Left hindlimb (tissue), 1 donor: Measurements from ENCODE around the gene NCOA6.
A peak's percentile ranks its signal among the peaks of the same experiment; 100 is the strongest.

Experiments used
- DNase-seq: peaks from one replicate; pipeline ENCODE4 v3.0.0-alpha.2; 2018

The NCOA6 gene

DNA sequence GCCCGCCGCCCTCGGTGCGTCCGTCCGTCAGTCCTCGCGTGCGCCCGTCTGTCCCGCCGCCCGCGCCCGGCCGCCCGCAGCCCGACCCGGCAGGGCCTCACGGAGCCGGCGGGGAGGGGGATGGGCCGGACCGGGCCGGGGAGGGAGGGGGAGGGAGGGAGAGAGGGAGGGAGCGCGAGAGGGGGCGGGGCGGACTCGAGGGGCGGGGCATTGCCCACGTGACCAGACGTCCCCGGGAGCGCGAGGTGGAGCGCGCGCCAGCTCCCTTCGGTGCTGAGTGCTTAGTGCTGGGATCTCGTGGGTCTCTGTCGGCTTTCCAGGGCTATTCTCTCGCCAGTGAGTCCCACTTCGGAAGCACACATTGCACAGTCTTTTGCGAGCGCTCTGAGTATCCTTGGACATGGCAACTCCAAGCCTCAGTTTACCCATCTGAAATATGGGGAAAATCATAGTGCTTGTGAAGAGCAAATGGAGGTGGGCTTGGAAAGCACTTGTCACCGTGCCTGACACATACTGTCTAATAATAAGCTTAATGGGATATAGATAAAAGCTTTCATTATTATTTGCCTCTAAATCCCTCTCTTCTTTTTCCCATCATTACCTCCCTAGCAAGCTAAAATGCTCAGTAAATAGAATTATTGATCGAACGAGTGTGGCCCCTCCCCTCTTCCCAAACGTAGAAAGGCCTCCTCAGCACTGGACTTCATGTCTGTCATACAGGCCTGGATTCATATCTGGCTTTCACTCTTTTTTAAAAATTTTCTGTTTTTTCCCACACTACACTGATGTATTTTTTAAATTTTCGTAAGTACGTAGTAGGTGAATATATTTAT lies at the start of gene NCOA6:
Gene NCOA6, minus strand, starts transcription at position 122 of the 833 bp plus-strand sequence. CDS start 43,296 bp downstream, outside the sequence.
- DNase-seq: peak; percentile 87

DNA sequence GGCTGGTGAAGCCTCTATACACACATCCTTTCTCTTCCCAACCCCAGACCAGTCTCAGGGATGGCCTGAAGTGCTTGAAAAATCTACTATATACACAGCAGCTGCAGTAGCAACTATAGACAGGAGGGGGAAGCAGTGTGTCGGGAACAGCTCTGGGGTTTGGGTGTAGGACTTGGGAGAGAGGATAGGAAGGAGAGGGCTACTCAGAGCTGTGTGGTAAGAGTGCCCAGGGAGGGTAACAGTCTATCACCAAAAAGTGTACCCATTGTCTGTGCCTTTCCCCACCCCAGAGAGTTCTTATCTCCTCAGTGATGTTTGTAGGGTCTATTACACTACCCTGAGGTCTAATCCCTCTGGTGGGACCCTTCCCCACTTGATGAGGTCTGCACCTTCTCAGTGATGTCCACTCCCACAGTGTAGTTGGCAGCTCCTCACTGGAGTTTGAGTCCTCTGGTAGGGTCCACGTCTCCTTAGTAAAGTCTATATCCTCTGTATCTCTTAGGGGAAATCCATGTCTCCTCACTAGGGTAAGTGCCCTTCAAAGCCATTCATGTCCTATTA lies 48.7 kb upstream of the NCOA6 start:
- DNase-seq: peak; percentile 80

DNA sequence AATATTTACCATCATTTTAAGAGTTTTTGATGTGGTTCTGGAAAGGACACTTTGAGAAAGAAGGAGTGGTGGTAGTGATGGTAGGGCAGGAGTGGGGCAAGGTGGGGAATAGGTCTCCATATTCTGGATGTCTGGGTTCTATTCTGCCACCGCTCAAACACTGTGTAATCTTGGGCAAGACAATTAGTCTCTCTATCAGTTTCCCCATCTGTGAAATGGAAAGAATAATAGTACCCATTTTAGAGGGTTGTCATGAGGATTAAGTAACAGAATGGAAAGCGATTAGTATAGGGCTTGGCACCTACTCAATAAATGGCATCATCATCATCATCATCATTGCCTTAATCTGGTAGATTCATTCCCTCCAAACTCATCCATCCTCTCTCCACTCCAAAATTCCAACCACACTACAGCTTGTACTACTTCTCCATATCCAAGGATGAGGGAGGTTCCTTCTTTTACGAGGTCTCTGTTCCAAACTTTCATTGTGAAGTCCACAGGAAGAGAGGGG lies 48.2 kb upstream of the NCOA6 start:
- no peak for DNase-seq

DNA sequence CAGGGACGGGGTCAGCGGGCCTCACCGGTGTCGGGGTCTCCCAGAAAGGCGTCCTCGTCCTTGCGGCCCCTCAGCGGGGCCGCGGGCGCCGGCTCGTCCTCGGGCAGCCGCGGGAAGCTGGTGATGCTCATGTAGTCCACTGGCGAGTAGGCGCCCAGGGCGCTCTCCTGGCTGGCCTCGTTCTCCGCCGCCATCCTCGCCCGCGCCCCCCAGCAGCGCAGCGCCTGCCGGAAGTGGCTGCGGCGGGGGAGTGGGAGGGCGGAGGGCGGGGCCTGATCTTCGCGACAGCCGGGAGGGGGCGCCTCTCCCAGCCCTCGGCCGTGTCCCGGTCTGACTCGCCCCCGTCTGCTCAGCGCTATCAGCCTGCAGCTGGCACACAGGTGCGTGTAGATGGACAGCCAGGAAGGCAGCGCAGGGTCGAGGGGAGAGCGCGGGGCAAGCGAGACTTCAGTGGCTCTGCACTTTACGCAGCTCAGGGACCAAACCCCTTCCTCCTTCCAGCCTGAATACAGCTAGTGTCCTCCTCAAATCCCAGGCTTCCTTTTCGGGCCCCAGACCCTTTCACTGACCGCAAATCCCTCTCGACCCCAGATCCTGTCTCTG lies 47.3 kb upstream of the NCOA6 start, which contains the start of gene GGT7:
Gene GGT7, minus strand, starts transcription at position 235 of the 603 bp plus-strand sequence. Its CDS starts 41 bp downstream, at position 194.
- DNase-seq: peak; percentile 79

DNA sequence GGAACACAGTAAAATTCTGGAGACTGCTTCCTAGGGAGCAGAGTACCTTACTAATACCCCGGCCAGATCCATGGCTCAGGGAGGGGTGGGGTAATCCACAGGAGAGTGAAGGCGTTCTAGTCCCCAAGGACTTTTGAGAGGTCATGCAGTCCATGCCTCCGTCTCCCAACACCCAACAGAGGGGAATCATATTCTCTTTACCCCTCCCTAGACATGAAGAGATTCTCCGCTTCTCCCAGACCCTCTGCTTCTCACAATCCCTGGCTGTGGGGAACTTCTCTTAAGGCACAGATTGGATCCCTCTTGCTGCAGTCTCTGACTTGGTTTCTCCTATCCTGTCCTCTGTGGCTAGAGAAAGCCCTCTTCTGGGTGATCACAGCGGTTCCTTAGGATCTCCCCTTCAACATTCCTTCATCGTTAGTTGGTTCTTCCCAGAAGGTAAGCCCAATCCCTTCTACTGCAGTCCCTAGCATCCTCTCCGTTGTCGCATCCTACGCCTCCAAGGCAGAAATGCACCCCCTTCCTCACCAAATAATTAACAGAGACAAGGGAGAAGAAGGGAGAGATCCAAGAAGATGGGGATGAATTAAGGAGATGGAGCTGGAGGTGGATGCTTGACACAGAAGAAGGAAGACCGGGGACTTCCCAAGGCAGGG lies 46.6 kb upstream of the NCOA6 start:
- no peak for DNase-seq

DNA sequence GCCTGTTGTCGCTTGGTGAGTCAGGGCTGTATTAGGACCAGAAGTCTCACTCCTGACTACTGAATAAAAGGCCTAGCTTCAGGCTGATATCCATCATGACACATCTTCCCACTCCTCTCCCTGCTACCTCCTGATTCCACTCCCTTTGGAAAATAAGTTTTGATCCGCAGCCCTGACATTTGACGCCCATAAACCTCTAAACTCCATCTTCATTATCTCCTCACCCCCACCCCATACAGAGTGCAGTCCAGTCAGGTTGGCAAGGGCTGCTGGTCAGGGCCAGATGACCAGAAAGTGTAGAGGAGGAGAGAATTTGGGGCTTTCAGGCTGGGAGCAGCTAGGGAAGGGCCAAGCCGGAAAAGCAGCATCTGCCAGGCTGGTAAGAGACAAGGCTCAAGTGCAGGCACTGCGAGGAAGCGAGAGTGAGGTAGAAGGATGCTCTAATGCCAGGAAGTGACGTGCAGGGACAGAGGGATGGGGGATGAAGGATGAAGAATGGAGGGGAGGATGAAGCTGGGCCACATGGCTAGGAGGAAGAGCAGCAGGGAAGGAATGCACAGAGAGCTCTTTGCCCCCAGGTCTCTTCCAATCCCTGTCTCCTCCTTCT lies 46.0 kb upstream of the NCOA6 start:
- no peak for DNase-seq

DNA sequence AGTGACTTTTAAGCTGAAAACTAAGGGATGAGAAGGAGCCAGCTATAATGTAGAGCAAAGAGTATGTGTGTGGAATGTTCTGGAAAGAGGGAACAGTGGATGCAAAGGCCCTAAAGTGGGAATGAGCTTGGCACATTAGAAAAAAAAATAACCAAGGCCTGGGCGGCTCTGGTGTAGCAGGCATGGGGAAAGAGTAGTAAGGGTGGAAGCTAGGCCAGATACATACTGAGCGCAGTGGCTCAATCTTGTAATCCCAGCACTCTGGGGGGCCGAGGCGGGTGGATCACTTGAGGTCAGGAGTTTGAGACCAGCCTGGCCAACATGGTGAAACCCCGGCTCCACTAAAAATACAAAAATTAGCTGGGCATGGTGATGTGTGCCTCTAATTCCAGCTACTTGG lies 38.8 kb upstream of the NCOA6 start:
- DNase-seq: no peak

DNA sequence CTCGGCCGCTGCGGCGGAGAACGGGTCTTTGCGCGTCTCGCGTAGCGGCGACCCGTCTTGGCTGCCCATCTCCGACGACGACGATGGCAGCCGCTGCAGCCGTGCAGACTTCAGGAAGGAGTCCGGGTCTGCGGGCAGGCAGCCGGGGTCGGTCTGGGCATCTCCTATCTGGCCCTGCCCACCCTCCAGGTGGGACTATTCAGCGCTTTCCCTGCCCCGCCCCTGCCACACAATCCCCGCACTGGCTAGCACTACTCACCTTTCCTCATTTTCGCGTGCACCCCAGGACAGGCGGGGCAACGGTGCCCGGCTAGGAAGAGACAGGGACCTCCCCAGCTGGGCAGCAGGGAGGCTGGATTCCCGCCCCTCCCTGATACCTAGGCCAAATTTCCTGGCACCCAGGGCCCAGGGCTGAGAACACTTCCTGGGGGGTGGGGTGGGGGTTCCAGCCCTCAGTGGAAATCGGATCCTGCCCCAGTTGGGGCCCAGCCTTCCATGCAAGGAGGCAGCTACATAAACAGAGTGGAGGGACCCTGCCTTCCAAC lies 38.0 kb upstream of the NCOA6 start:
- DNase-seq: no peak

DNA sequence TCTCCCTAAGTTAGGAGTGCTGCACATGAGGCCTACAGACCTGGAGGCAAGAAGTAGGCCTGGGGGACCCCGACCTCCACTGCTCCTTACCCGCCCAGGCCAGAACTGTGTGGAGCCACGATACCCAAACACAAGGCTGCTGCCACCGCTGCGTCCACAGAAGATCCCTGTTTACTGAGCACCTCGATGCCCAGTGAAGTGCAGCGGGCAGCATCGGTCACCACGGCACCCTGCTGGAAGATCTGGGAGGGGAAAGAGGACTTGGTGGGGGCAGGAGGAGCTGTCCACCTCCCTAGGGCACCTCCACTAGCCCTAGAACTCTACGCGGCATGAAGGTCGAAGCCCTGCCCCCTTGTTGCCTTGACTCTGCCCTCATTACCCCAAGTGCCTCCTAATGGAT lies 37.3 kb upstream of the NCOA6 start:
- DNase-seq: no peak

DNA sequence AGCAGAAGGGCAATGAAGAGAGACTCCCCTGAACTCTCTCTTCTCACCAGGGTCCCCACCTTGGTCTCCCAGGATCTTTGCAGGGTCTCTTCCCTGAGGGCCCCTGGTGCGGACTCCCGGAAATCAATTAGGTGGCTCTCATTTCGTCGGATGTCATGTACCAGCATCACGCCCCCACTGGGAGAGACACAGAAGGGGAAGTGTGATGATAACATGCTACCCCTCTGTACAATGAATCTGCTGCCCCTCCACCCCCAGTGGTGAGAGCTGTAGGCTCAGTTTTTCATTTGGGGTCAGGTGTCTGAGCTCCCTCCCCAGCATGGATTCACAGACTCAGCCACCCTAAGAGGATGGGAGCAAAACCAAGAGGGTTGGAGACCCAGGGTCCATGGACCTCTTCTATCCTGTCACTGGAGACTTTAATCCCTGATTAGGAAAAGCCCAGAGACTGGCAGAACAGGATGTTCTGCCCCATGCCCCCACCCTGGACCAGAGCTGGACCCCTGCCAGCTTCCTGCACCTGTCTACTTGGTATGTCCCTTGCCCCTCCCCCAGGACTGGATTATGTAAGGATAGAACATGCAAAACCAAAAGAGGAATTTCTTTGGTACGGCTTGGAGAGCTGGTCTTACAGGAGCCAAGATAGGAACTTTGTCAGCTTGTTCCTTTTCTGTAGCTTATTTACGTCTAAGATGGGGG lies 36.1 kb upstream of the NCOA6 start:
- no peak for DNase-seq

DNA sequence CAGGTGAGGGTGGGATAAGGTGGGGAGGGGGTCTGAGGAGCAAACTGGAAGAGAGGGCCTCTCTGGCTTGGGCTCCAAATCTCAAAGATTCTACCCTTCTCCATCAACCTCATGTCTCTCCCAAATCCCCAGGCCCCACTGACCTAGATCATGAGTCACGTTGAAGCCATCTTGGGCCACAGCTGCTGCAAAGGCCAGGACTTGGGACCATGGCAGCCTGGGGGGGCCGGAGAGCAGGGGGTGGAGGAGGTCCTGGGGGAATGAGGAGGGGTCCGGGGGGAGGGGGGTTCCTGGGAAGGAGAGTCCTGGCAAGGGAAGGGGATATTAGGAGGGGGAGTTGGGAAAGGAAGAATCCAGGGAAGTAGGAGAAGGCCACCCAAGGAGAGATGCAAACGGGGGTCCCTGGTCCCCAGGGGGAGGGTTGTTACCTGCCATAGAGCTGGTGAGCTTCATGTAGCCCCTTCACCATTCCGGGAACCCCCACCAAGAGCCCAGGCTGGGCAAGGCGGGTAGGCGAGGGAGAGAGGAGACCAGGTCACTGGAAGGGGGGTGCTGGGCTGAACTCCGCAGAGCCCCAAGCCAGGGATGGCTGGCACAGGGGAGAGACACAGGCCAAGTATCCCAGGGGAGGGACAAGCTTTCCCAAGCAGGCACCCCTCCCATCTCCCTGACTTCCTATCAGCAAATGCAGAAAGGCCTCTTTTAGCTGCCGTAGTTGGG lies 34.5 kb upstream of the NCOA6 start:
- DNase-seq: no peak

DNA sequence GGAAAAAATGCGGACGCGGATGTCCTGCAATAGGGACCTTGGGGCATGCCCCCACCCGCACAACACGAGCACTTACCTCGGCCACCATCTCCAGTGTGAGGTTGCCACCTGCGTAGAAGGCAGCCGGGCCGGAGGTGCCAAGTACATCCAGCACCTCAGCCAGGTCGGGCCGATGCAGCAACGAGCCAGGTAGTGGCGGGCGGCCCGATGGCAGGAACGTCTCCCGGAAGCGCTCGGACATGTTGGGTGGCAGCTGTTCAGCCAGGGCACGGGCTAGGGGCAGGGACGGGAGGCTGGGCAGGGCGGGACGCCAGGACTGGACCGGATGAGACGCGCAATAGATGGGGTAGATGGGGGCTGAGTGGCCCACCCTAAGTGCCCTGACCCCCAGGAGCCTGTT lies 33.9 kb upstream of the NCOA6 start:
- no peak for DNase-seq

DNA sequence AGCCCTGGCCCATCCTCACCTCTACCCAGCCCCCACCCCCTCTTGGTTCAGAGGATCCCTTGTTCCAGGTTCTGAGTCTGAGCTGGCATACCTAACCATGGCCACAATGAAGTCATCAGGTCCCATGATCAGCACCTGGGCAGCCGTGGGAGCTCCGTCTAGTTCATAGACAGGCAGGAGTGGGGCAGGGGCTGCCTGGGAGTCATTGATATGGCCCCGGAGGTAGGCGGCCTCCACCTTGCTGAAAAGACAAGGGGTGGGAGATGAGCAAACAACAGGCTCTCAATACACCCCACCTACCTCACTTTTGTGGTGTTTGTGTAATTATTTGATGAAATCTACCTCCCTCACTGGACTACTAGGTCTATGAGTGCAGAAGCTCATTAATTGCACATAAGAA lies 26.8 kb upstream of the NCOA6 start:
- DNase-seq: no peak

DNA sequence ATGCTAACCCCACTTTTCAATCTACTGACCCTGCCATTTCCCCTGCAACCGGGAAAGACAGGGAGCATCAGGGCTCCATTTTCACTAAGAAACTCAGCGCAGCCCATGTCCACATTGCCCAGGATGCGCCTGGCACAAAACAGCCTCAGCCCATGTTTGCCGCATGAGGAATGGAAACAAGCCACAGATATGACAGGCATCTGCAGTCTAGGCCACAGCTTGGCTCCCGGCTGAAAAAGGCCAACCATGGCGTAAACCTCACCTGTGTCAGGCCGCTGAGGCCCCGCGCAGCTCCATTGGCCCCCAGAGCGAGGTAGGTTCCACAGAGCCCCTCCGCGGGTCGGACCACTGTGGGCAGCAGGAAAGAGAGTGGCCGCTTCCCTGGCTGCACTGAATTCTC lies 25.5 kb upstream of the NCOA6 start:
- no peak for DNase-seq

DNA sequence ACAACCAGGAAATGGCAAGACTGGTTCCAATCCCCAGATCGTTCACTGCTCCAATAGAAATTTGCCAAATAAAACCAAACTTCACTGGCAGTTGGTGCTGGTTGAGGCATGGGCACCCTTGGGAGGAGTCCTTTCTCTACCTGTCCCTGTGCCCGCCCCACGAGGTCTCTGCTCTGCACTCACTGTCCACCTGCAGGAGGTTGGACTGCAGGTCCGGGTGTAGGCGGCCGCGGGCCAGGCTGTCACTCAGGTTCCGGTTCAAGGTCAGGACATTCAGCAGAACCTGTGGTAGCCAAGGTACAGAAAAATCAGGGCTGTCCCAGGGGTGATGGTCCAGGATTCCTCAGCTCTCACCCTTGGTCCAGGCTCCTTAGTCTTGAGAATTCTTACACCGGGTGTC lies 24.3 kb upstream of the NCOA6 start:
- DNase-seq: no peak

DNA sequence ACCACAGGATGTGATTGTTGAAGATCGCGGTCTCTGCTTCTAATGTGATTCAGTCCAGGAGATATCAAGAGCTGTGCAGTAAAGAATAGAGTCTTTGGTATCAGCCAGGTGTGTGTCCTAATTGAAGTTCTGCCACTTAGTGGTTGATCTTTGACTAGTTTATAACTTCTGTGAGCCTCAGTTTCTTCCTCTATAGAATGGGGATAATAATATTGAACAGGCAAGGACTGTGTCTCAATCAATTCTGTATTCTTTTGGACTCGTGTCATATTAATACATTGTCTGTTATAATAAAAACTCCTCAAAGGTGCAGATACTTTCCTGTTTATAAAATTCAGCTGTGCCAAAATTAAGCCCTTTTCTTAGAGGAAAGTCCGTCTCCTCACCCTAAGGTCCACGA lies 23.1 kb upstream of the NCOA6 start:
- DNase-seq: no peak

DNA sequence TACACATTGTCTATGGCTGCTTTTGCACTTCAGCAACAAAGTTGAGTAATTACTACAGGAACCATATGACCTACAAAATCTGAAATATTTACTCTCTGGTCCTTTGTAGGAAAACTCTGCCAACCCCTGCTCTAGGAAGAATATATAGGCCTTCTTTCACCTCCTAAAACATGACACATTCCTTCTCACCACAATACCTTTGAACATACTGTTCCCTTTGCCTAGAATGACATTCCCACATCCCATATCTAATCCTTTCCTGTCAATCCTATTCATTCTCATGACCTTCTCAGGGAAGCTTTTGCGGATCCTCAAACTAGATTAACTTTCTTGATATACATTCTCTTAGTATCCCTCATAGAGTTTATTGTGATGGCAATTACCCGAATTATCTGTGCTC lies 18.0 kb upstream of the NCOA6 start:
- DNase-seq: no peak

DNA sequence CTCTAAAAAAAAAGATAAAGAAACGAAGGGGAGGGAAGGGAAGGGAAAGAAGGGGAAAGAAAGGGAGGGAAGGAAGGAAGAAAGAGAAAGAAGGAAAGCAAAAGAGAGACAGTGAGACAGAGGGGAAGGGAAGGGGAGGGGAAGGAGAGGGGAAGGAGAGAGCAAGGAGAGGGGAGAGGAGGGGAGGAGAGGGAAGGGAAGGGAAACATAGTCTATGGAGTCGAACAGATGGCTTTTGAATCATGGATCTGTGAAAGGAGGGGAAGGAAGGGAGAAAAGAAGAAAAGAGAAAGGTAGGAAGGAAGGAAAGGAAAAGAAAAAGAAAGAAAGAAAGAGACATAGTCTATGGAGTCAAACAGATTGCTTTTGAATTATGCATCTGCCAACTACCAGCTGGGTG lies 16.7 kb upstream of the NCOA6 start:
- DNase-seq: no peak

DNA sequence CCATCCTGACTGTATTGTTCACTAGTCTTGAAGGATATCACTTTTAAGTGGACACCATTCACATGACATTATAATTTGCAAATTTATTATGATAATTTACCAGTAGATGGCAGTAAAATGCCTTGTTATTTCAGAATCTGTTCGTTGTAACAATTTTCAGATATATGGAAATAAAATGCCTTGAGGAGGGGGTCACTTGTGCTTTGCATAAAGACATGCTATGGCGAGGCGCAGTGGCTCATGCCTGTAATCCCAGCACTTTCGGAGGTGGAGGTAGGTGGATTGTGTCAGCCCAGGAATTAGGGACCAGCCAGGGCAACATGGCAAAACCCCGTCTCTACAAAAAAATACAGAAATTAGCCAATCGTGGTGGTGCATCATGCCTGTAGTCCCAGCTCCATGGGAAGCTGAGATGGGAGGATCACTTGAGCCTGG lies 9.0 kb upstream of the NCOA6 start:
- no peak for DNase-seq

DNA sequence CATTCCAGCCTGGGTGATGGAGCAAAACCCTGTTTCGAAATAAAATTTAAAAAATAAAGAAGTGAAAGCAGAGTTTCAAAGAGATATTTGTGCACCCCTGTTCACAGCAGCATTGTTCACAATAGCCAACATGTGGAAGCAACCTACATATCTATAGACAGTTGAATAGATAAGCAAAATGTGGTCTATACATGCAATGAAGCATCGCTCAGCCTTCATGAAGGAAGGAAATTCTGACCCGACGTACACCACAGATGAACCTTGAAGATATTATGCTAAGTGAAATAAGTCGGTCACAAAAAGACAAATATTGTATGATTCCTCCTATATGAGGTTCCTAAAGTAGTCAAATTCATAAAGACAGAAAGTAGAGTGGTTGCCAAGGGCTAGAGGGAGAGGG lies 6.5 kb upstream of the NCOA6 start:
- DNase-seq: no peak

DNA sequence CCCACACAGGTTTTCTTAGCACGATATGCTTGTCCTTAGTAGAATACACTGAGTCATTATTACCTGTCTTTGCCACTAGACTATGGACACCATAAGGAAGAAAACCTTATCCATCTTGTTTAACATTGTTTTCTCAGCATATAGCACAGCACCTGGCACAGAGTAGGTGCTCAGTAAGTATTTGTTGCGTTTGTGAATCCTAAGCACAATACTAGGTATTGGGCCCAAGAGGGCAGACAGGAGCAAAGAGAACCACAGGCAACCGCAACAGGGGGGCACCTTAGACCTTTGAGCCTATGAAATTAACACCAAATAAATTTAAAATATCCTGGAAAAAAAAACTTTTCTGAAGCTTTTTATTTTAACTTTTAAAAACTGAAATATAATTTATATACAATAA lies 3.7 kb upstream of the NCOA6 start:
- DNase-seq: no peak
